NCI-H82 treated with DMSO at 0.1 percent for 48 hours (cell line): ENCODE data around the gene PGS1.
"Not testable (repeated sequence)": the region's sequence is repeated elsewhere in the genome, so short reads cannot be mapped to it uniquely, and the experiment has no call there.

Source experiments
- DNase-seq: peaks from one replicate; lab custom pipeline; 2025; ENCODE audit not compliant: unreplicated experiment; lab: John Stamatoyannopoulos, UW

The PGS1 gene

GRCh38 chr17:78438694-78439325 lies 60.4 kb downstream of the PGS1 start:
- DNase-seq: no peak

- no peak for DNase-seq
Observed at GRCh38 chr17:78441271-78441971, 63.0 kb downstream of the PGS1 start.

GRCh38 chr17:78442648-78443218 lies 64.3 kb downstream of the PGS1 start:
- DNase-seq: no peak

- no peak for DNase-seq
Observed at GRCh38 chr17:78444392-78444791, 65.9 kb downstream of the PGS1 start.

GRCh38 chr17:78446833-78447232 lies 68.4 kb downstream of the PGS1 start:
- no peak for DNase-seq

- DNase-seq: no peak
Observed at GRCh38 chr17:78448356-78448993, 70.0 kb downstream of the PGS1 start.

- DNase-seq: no peak
Observed at GRCh38 chr17:78449983-78450595, 71.6 kb downstream of the PGS1 start.

GRCh38 chr17:78450696-78451345 lies 72.4 kb downstream of the PGS1 start:
- no peak for DNase-seq

GRCh38 chr17:78451753-78452152 lies 73.3 kb downstream of the PGS1 start:
- DNase-seq: no peak

- no peak for DNase-seq
Observed at GRCh38 chr17:78454346-78454745, 75.9 kb downstream of the PGS1 start.

GRCh38 chr17:78458091-78458490 lies 79.6 kb downstream of the PGS1 start:
- DNase-seq: no peak

- DNase-seq: no peak
Observed at GRCh38 chr17:78458736-78459335, 80.4 kb downstream of the PGS1 start.

- no peak for DNase-seq
Observed at GRCh38 chr17:78459696-78460095, 81.2 kb downstream of the PGS1 start.

GRCh38 chr17:78460176-78460675 lies 81.8 kb downstream of the PGS1 start:
- no peak for DNase-seq

GRCh38 chr17:78460951-78461798 lies 82.7 kb downstream of the PGS1 start:
- no peak for DNase-seq

GRCh38 chr17:78461799-78462053 lies 83.3 kb downstream of the PGS1 start:
- no peak for DNase-seq

GRCh38 chr17:78462148-78462547 lies 83.7 kb downstream of the PGS1 start:
- no peak for DNase-seq

GRCh38 chr17:78466109-78466785 lies 87.8 kb downstream of the PGS1 start:
- DNase-seq: not testable (repeated sequence)
